GM19025 (cell line): Measurements from ENCODE around the gene FMN1.
A peak's percentile ranks its signal among the peaks of the same experiment; 100 is the strongest.

ENCODE experiments used
- ATAC-seq: cut with Tn5 transposase; IDR thresholded peaks from one replicate; pipeline ENCODE4 v1.9.1; 2021; ENCODE audit warnings: mild to moderate bottlenecking, low read depth, moderate library complexity; ENCODE audit not compliant: unreplicated experiment

FMN1 gene

DNA sequence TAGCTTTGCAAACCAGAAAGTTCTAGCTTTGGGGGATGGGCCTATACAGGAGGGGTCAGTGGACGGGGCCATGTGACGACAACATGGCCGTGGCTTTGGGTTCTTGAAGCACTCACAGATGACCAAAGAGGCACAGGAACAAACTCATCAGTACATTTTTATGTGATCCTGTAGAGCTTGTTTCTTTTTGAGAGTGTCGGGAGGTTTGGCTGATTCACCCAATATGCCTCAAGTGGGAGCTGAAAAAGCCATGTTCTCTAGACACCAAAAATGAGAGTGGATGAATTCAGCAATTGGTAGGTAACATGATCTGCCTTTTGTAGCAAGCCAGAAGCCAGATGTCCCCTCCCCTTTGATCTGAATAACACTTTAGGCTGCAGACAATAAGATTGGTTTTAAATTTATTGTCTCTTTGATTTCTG is 446.6 kb downstream of the FMN1 start:
- no peak for ATAC-seq

DNA sequence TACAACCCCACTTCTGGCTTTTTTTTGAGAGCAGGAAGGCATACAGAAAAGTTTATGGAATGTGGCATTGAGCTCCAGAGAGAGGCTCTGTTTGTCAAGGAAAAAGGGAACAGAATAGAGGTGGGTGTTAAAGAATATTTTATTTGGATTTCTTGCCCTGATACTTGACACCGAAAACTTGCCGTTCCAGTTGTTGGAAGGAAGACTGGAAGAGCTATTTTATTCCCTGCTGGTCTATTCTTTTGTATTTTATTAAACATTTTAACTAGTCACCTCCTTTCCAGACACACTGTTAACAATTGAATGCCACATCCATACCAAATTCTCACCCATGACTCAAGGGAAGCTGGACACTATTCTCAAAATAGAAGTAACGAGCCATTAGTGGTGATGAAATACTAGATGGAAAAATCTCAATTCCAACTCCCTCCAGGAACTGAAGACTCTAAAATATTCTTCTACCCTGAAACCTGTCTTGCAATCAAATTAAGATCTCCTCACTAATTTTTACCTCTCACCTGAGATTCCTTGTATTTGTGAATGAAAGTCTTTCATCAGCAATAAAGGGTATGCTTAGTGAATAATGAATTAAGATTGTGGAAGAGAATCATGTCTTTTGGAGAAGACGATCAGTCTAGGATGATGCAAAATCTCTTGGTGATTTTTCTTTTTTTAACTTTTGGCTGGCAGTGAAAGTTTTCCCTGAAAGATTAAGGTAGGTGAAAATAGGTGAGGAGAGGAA is 448.2 kb downstream of the FMN1 start:
- ATAC-seq = no peak

DNA sequence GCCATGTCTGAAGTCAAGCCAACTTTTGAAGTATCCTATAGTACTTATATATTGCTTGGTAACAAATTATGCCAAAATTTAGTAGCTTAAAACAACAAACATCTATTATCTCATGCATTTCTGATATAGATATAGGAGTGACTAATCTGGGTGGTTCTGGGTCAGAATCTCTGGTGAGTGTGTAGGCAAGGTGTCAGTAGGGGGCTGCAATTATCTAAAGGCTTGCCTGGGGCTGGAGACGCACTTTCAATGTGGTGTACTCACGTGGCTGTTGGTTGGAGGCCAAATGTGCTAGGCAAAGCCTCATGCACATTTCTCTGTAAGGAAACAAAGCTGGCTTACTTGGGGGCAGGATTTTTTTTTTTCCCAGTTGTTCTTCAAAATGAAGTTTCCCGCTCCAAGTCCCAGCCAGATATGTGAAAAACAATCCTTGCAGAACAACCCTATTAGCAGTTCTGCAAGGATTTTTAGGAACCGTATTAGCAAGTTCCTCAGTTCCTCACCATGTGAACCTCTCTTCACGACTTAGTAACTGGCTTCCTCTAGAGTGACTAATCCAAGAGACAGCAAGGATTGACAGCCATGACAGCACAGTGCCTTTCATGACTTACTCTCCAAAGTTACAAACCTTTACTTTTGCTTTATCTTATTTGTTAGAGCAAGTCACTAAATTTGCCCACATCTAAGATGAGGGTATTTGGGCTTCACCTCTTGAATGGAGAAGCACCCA is 450.9 kb downstream of the FMN1 start:
- no peak for ATAC-seq

DNA sequence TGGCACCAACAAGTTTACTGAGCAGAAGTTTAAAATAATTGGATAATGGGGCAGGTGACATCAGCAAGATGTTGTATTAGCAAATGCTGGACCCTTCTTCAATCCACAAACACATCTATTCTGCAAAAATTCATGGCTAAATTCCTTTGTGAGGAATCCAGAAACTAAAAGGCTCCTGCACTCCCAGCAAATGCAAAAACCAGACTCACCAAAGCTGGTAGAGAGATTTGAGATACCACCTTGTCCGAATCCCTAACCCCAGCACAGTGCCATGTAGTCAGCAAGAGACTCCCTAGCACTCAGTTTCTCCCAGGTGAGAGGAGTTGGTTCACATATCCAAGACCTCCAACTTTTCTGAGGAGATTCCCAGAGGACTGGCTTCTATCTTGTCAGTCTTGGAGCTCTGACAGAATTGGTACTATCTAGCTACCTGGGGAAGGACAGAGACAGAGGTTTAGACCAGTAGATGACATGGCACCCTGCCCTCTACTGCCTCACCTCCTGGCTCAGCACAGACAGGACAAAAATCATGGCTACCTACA is 454.9 kb downstream of the FMN1 start:
- no peak for ATAC-seq

DNA sequence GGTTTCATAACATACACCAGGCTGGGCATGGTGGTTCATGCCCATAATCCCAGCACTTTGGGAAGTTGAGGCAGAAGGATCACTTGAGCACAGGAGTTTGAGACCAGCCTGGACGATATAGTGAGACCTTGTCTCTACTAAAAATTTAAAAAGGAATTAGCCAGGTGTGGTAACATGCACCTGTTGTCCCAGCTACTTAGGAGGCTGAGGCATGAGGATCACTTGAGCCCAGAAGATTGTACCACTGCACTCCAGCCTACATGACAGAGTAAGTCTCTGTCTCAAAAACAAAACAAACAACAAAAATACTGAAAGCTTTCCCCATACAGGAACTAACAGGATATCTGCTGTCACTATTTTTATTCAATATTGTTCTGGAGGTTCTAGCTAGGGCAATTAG is 455.8 kb downstream of the FMN1 start:
- ATAC-seq = no peak

DNA sequence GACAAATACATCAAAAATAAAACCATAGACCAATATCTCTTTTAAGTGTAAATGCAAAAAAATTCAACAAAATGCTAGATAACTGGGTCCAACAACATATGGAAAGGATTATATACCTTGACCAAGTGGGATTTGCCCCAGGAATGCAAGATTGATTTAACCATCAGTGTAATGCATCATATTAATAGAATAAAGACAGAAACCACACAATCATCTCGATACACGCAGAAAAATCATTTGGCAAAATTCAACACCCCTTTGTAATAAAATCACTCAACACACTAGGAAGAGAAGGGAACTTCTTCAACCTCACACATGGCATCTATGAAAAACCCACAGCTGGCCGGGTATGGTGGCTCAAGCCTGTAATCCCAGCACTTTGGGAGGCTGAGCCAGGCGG is 457.2 kb downstream of the FMN1 start:
- ATAC-seq = no peak

DNA sequence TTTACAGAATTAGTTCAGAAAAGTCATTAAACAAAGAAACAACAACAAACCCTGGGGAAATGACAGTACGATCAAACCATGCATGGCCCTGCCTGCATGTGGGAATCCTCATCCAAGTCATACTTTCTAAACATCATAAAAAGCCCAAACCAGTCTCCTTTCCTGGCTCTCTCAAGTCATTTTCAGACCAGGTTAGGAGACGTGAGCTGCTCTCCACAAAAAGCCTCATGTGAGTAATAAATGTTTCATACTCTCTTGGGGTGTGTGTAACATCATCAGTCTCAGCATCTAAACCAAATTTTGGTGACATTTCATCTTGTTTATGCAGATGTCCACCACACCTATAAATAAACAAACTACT is 457.8 kb downstream of the FMN1 start:
- no peak for ATAC-seq

DNA sequence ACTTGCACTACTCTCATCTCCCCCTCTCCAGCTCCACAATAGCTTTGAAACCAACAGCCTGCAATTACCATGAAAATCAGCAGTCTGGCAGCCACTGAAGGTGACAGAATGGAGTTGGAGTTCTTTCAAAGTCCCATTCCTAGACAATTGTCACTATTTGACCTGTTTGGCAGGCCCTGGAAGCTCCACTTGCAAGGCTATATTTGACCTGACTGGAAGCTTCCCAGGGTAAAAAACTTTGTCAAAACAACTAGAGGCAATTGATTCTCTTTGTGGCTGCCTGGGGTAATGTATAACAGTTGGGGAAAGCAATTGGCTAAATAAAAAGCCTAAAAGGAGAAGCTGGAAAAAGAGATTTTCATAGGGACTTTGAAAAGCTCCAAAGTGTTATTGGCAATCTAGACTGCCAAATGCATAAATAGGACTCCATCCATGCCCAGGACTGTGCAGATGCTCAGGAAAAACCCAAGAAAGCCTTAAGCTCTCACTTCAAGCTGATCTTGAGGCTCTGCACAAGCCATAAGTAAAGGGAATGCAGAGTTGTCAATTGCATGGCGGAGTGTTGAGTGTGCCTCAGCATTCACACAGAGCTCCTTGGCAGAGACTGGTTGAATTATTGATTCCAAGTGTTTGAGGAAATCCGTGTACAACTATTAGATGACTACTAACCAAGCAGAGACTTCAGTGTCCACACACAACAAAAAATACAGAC is 458.4 kb downstream of the FMN1 start:
- ATAC-seq = no peak

DNA sequence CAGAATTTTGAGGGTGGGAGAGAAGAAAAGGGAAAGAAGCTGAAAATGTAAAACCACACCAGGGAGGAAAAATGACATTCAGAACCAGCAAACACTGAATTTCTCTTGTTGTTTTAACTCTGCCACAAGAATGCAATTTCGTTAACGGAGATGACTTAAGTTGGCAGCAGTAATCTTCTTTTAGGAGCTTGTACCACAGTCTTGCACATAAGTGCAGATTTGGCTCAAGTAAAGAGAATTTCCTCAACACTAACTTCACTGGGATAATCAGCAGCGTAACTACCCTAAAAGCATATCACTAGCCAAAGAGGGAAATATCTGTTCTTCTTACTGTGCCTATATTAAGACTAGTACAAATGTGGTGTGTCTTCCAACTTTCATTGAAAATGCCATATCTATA is 461.2 kb downstream of the FMN1 start:
- ATAC-seq = no peak

DNA sequence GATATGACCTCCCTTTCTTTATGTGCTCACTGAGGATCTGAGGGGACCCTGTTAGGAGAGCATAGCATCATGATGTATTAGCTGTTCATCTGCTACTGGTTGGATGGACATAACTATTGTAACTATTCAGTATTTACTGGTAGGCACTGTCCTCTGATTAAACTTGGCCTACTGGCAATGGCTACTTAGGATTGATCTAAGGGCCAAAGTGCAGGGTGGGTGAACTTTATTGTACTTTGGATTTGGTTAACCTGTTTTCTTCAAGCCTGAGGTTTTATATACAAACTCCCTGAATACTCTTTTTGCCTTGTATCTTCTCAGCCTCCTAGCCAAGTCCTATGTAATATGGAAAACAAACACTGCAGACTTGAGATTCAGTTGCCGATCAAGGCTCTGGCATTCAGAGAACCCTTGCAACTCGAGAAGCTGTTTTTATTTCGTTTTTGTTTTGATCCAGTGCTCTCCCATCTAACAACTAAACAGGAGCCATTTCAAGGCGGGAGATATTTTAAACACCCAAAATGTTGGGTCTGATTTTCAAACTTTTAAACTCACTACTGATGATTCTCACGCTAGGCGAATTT is 461.8 kb downstream of the FMN1 start:
- ATAC-seq = no peak

DNA sequence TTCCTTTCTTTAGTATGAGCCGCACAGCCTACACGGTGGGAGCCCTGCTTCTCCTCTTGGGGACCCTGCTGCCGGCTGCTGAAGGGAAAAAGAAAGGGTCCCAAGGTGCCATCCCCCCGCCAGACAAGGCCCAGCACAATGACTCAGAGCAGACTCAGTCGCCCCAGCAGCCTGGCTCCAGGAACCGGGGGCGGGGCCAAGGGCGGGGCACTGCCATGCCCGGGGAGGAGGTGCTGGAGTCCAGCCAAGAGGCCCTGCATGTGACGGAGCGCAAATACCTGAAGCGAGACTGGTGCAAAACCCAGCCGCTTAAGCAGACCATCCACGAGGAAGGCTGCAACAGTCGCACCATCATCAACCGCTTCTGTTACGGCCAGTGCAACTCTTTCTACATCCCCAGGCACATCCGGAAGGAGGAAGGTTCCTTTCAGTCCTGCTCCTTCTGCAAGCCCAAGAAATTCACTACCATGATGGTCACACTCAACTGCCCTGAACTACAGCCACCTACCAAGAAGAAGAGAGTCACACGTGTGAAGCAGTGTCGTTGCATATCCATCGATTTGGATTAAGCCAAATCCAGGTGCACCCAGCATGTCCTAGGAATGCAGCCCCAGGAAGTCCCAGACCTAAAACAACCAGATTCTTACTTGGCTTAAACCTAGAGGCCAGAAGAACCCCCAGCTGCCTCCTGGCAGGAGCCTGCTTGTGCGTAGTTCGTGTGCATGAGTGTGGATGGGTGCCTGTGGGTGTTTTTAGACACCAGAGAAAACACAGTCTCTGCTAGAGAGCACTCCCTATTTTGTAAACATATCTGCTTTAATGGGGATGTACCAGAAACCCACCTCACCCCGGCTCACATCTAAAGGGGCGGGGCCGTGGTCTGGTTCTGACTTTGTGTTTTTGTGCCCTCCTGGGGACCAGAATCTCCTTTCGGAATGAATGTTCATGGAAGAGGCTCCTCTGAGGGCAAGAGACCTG is 463.5 kb downstream of the FMN1 start:
- ATAC-seq = no peak

DNA sequence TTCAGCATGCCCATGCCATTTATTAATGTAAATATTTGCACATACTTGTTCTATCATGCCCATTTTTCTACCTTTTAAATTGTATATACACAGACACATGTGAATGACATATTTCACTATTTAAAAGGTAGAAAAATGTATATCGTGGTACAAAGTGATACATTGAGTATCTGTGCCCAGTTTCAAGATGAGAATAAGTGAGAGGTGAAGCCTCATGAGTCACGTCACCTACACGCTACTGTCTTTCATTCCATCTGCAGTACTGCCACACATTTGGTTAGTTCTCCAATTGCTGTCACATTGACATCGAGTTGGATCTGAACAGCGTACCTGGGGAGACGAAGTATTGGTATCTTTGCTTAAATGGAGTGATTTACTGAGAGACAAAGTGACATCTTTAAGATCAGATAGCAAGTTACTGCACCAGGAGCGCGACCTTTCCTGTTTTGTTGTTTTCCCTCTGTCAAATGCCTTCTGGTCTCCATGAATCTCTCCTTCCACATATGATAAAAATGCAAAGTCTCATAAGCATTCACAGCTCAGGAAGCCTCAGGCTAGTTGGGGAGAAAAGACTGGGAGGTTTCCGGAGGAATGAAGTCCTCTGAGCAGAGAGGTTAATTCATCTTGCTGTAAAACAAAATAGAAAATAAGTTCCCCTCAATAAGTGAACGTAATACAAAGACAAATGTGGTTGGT is 464.7 kb downstream of the FMN1 start:
- no peak for ATAC-seq

DNA sequence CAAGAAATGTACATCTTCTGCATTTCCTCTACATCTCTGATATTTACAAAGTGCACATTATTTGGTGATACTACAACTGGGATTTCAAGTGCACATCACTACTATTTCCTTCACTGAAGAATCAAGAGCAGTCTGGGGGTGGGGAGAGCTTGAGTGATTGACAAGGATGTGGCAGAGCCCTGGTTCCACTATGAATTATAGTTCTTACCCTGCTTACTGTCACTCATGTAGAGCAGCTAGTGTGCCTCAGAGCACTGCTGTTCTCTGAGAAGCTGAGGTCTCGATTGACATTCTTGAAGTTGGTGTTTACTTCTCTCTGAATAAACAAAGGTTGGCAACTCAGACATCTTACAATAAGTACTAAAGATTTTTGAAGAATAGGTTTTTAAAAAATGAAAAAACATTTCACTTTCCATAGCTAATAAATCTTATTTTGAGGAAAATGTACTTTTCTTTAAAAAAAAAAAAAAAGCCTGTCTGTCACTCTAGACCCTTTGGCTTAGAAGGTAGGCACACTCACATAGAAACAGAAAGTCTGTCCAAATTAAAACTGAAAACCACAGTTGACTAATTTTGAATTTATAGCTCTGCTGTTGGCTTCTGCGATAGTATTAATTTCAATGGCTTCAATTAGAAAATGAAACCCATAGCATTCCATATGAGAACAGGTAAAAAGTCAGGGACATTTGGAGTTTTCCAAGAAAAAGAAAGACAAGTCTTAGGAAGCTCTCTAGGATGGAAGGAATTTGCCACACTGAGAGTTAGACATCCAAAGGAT is 471.2 kb downstream of the FMN1 start:
- ATAC-seq = peak; percentile 92

DNA sequence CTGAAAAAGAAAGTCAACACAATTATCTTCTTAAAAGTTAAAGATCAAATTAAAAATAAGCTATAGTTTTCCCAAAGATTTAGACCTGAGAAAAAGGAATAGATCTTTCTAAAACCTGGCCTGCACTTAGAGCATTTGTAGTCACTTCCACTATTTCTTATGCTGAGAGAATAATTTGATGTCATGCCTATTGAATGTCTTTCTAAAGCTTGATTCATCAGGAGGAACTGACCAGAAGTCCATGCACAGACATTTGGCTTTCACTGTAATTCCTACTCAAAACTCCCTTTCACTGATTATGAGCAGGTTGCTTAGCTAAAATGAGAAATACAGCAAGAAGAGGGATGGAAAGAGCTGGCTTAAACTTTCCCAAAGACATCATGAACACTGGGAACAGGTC is 472.4 kb downstream of the FMN1 start:
- no peak for ATAC-seq

DNA sequence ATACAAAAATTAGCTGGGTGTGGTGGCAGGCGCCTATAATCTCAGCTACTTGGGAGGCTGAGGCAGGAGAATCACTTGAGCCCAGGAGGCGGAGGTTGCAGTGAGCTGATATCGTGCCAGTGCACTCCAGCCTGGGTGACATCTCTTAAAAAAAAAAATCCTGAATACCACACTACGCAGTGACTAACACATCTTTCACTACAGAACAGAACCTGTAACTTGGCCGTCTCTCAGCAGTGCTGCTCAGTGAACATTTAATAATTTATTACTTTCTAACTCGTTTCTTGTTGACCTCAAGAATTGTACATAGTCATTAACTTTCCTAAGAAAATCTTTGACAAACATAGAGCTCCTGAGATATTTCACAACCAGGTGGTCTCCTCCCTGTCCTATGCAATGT is 472.9 kb downstream of the FMN1 start:
- no peak for ATAC-seq

DNA sequence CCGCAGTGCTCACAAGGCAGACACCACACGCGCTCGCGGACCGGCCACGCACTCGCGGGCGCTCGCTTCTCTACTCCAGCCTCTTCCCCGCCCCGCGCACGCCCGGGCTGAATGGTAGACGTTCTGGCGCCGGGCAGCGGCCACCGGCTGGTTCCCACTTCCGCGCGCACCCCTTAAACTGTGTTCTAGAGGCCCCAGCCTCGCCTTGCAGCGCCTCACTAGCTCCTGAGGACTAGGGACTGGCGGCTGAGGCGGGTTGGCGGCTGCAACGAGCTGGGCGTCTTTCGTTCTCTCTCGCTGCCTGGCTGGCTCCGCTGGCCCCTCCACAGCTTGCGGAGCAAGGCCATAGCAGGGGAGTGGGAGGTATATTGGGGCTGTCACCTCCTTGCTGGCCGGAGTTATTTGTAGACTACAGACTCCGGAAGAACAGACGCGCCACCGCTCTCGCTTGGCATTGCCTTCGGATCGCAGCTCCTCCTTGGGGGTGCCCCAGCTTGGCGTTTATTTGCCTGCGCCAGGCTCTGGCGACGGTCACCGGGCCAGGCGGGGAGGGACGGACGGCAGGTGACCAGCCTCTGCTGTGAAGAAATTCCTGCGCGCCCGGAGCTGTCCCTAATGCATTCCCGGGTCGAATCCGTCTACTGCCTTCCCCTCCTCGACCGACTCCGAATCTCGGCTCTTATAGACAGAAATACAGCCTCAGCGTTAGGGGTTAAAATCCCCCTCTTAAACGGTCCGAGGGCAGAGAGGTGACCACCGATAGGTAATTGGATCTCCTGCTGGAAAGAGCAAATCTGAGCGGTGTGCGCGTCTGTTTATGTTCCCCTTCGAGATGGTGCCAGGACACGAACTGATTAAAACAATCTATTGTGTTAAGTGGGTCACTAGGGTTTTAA is 475.4 kb downstream of the FMN1 start:
- no peak for ATAC-seq

DNA sequence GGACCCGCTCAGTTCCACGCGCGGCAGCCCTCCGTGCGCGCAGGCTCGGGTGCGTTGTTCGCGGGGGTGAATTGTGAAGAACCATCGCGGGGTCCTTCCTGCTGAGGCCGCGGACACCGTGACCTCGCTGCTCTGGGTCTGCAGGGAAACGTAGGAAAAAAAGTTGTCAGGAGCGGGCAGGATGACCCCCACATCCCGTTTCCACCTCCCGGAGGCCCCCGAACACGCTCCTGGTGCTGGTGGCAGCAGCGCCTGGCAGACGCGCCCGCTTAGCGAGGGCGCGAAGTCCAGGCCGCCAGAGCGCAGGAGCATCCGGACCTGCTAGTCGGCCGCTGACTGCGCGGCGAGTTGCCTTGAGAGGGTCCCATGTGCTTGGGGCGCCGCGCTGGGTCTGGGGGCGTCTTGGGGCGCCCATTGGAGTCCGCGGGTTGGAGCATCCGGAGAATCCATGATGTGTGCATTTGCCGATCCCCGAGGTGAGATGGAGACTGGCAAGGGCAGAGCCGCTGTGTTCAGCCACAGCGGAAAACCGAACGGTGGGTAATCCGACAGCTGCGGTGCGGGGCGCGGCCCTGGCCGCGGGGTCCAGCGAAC is 476.2 kb downstream of the FMN1 start:
- no peak for ATAC-seq
